ENCODE data around the gene ANKRD44.

DNA sequence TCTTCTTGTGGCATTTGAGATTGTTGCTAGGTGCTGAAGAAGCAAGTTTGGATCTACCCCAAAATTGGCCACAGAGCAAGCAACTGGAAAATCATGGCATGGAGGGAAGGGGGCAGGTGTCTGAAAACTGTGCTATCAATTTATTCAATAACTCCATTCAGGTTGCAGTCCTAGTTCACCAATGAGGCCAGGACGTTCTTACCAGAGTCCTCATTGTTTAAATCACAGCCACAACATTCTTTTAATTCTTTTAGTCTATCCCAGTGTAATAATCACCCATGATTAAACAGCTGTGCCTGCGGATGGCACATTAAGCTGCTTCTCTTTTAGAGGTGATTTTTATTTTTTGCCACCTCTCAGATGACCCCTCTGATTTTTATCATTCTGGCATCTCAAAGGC, 103.5 kb downstream of the ANKRD44 start:
- no peak for TF ChIP-seq GATA2 (IDR thresholded peaks at IDR 0.05; ENCODE audit: low read depth, low read length)
- no peak for TF ChIP-seq GATA3 (IDR thresholded peaks at IDR 0.05; ENCODE audit: low read depth, low read length)
